HepG2 (cell line): ENCODE results near the gene SLC4A2. TPM values are rescaled to one million over a fixed set of nuclear protein-coding genes. Genes with fewer than 3 reads are reported as not detected.

Experiments used
- ATAC-seq: fragments of 200-7000 bp; cut with Tn5 transposase; 3 replicates; pipeline ENCODE4 v1.9.1; 2020; ENCODE audit warnings: mild to moderate bottlenecking, moderate library complexity
- BruUV-seq: library from RNA; stranded (reverse); fragments of 400-500 nt; replicated peaks from 2 replicates; lab custom pipeline; 2021; lab: Mats Ljungman, UMichigan
- CTCF ChIA-PET: fragments of 300-600 bp; formaldehyde crosslinking; extraction: SDS; loops from one replicate; lab custom pipeline; 2021; ENCODE audit warnings: low total read pairs, inconsistent platforms, low intra/inter-chr PET ratio; lab: Yijun Ruan, JAX
- POLR2A ChIA-PET: fragments of 350-600 bp; sonication (Branson Sonifier 250); formaldehyde crosslinking; loops from one replicate; lab custom pipeline; 2020; ENCODE audit warnings: antibody characterized with exemption, inconsistent platforms; lab: Yijun Ruan, JAX
- DNase-seq: peaks from one replicate; pipeline ENCODE4 v3.0.0-alpha.2; 2015; ENCODE audit warnings: low spot score
- FAIRE-seq: peaks from 3 replicates; lab custom pipeline; 2011; peaks lifted over from hg19 to GRCh38; lab: Jason Lieb, UNC
- H2AFZ ChIP-seq: one replicate; pipeline ENCODE4 v1.6.1; 2011; ENCODE audit warnings: low read length, inconsistent platforms
- H3K27ac ChIP-seq: fragments of 300-600 bp; 3 replicates; pipeline ENCODE4 v1.8.0; 2011; ENCODE audit warnings: mixed run types, mild to moderate bottlenecking, mixed read lengths, low read length, inconsistent platforms; ENCODE audit not compliant: insufficient read depth; ENCODE audit errors: extremely low read length
- H3K27me3 ChIP-seq, 2 experiments: fragments of 200-600 bp in 1 of 2; 2 replicates in 1 of 2; 3 replicates in 1 of 2; pipeline versions ENCODE4 v1.6.0 to v1.8.0; 2011; ENCODE audit warnings: low read length in 2 of 2, mild to moderate bottlenecking in 2 of 2, moderate library complexity in 2 of 2, inconsistent platforms in 1 of 2; ENCODE audit not compliant: insufficient read depth in 2 of 2, control insufficient read depth in 1 of 2
- H3K36me3 ChIP-seq, 2 experiments: fragments of 200-600 bp in 1 of 2; replicated peaks in 1 of 2; 2 replicates in 1 of 2; 3 replicates in 1 of 2; pipeline versions ENCODE4 v1.5.1 to v1.8.0; 2011; ENCODE audit warnings: low read length in 2 of 2, inconsistent platforms in 1 of 2; ENCODE audit not compliant: insufficient read depth in 2 of 2, control insufficient read depth in 1 of 2
- H3K4me1 ChIP-seq: 2 replicates; pipeline ENCODE4 v1.5.1; 2012; ENCODE audit warnings: low read length, inconsistent platforms; ENCODE audit not compliant: insufficient read depth
- H3K4me2 ChIP-seq: 2 replicates; pipeline ENCODE4 v1.6.0; 2011; ENCODE audit warnings: low read depth, low read length, inconsistent platforms
- H3K4me3 ChIP-seq, 3 experiments: fragments of 200-600 bp in 1 of 3; sonication (generic), shearing (Covaris generic) in 1 of 3; replicated peaks in 1 of 3; 2 replicates each; pipeline ENCODE4 v1.5.1; 2011 to 2016; ENCODE audit warnings: low read length in 3 of 3, inconsistent platforms in 2 of 3, low read depth in 2 of 3, mild to moderate bottlenecking in 2 of 3, control low read depth in 1 of 3, mixed read lengths in 1 of 3; ENCODE audit not compliant: insufficient read depth in 1 of 3
- H3K79me2 ChIP-seq: one replicate; pipeline ENCODE4 v1.6.1; 2011; ENCODE audit warnings: low read length, inconsistent platforms; ENCODE audit not compliant: insufficient read depth
- H3K9ac ChIP-seq: 2 replicates; pipeline ENCODE4 v1.6.0; 2011; ENCODE audit warnings: mild to moderate bottlenecking, low read depth, low read length, inconsistent platforms; ENCODE audit not compliant: insufficient read depth
- H3K9me3 ChIP-seq: 2 replicates; pipeline ENCODE4 v1.5.1; 2012; ENCODE audit warnings: mild to moderate bottlenecking, low read length
- H4K20me1 ChIP-seq: 2 replicates; pipeline ENCODE4 v1.6.0; 2011; ENCODE audit warnings: inconsistent platforms, mild to moderate bottlenecking, low read length, moderate library complexity; ENCODE audit not compliant: insufficient read depth
- EEA1 ChIP-seq: sonication (generic); formaldehyde crosslinking; IDR thresholded peaks from 2 replicates; pipeline ENCODE4 v1.5.1; 2020; ENCODE audit warnings: mild to moderate bottlenecking, missing genetic modification reagents, borderline replicate concordance
- KAT8 ChIP-seq: IDR thresholded peaks from 2 replicates; pipeline ENCODE4 v1.6.1; 2016; ENCODE audit warnings: missing genetic modification reagents, missing compliant biosample characterization
- KDM3A ChIP-seq: IDR thresholded peaks from 2 replicates; pipeline ENCODE4 v1.6.1; 2018; ENCODE audit warnings: low read depth, missing compliant biosample characterization
- MIER2 ChIP-seq: IDR thresholded peaks from 2 replicates; pipeline ENCODE4 v1.6.1; 2016; ENCODE audit warnings: missing biosample characterization, missing genetic modification reagents
- POLR2A ChIP-seq, 2 experiments: IDR thresholded peaks; 2 replicates each; pipeline ENCODE4 v1.6.1; 2011; ENCODE audit warnings: low read depth in 2 of 2, low read length in 2 of 2, mild to moderate bottlenecking in 1 of 2, moderate library complexity in 1 of 2; ENCODE audit not compliant: insufficient read depth in 1 of 2
- ZBTB21 ChIP-seq: sonication (generic); formaldehyde crosslinking; IDR thresholded peaks from 2 replicates; pipeline ENCODE4 v1.4.0; 2020; ENCODE audit warnings: missing genetic modification reagents
- ZBTB38 ChIP-seq: sonication (generic); formaldehyde crosslinking; IDR thresholded peaks from 2 replicates; pipeline ENCODE4 v1.5.1; 2020; ENCODE audit warnings: mild to moderate bottlenecking, missing genetic modification reagents
- ZNF205 ChIP-seq: IDR thresholded peaks from 2 replicates; pipeline ENCODE4 v1.6.1; 2018; ENCODE audit warnings: missing biosample characterization, missing genetic modification reagents
- ZNF572 ChIP-seq: sonication (generic); formaldehyde crosslinking; IDR thresholded peaks from 2 replicates; pipeline ENCODE4 v1.5.1; 2020; ENCODE audit warnings: mild to moderate bottlenecking, missing genetic modification reagents
- WGBS: methylation state at CpG from one replicate; pipeline ENCODE4 v1.1.6; 2017; ENCODE audit warnings: low lambda C conversion rate; 5-methylcytosine and 5-hydroxymethylcytosine counted together
- in situ Hi-C: cut with HindIII; loops from 2 replicates; pipeline ENCODE4 v1.10.0; 2017; ENCODE audit warnings: low pct_unique_long_range_greater_than_20kb; ENCODE audit not compliant: extremely low pct_ligation_motif_present
- intact Hi-C: fragments of 100-400 bp; cut with micrococcal nuclease; formaldehyde crosslinking; loops from one replicate; pipeline ENCODE4 v1.10.0; 2022; ENCODE audit not compliant: unreplicated experiment
- polyA plus RNA-seq, 8 experiments: library from polyadenylated mRNA; depleted of rRNA in 3 of 8; stranded (reverse) in 7 of 8; unstranded in 1 of 8; fragments of >200 nt; fragmentation: Illumina TruSeq in 4 of 8; extraction: Trizol in 4 of 8; gene quantifications; 2 replicates each; pipeline versions ENCODE4 v1.2.1 to v1.2.3, GENCODE V29; 2011 to 2016; ENCODE audit warnings: low read depth in 4 of 8, missing spikeins in 1 of 8, mixed read lengths in 1 of 8; ENCODE audit not compliant: insufficient read depth in 1 of 8
- total RNA-seq, 5 experiments: library from RNA; depleted of rRNA; stranded (reverse); fragments of >200 nt; fragmentation: Illumina TruSeq; extraction: Trizol; gene quantifications; 2 replicates each; pipeline ENCODE4 v1.2.3, GENCODE V29; 2016; ENCODE audit warnings: low read depth in 1 of 5
- TF ChIP-seq, protein P1 (sequence below): fragments of 450-650 bp; IDR thresholded peaks from 2 replicates; pipeline ENCODE4 v1.6.1; 2016
- TF ChIP-seq, protein P2 (sequence below): sonication (generic); formaldehyde crosslinking; IDR thresholded peaks from 2 replicates; pipeline ENCODE4 v1.5.1; 2020; ENCODE audit warnings: missing genetic modification reagents, mild to moderate bottlenecking, borderline replicate concordance

SLC4A2 gene
- total and polyA plus RNA-seq, 2 of the 13 experiments (the other 11 are each of a cell fraction or from before 2014, with no cell fraction given): 51.9 to 73.4 TPM

DNA sequence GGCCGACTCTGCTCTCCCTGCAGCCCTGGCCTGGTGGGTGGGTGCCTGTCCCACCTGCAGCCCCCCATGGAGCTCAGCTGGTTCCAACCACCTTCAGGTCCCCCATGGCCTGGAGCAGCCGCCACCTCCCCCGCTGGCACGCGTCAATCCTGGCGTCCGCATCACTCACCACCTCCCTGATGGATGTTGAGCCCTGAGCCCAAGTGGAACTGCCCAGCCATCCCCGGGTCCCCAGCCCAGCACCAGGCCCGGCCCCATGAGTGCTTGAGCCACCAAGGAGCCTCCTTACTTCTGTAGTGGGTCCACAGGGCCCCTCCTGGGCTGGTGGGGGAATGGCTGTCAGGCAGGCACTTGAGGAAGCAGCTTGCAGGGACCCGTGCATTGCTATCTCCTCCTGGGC is 41.5 kb downstream of the SLC4A2 start:
- H3K27me3 ChIP-seq: no peaks in the 10 kb centered on the region
- no TSS peak for BruUV-seq
- POLR2A ChIA-PET: no interaction called here
- no peak overlapping the region for H3K4me2 ChIP-seq
- peaks cover 68% of the 10 kb centered on the region for H3K79me2 ChIP-seq
- H3K9ac ChIP-seq: no peak overlapping the region
- H3K27ac ChIP-seq: no peak overlapping the region
- peaks cover 2 to 22% of the 10 kb centered on the region in 2 experiments; a peak in 3 of 5 replicates for H3K36me3 ChIP-seq
- no peak for TF ChIP-seq MIER2 (CRISPR knock-in tag)
- TF ChIP-seq, protein P1, sequence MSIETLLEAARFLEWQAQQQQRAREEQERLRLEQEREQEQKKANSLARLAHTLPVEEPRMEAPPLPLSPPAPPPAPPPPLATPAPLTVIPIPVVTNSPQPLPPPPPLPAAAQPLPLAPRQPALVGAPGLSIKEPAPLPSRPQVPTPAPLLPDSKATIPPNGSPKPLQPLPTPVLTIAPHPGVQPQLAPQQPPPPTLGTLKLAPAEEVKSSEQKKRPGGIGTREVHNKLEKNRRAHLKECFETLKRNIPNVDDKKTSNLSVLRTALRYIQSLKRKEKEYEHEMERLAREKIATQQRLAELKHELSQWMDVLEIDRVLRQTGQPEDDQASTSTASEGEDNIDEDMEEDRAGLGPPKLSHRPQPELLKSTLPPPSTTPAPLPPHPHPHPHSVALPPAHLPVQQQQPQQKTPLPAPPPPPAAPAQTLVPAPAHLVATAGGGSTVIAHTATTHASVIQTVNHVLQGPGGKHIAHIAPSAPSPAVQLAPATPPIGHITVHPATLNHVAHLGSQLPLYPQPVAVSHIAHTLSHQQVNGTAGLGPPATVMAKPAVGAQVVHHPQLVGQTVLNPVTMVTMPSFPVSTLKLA: no peak
- TF ChIP-seq ZNF572: no peak
- TF ChIP-seq POLR2A (IDR thresholded peaks at IDR 0.05; ENCODE audit: insufficient read depth in 1 of 2, low read depth in 2 of 2, low read length in 2 of 2): no peak
- no peak for TF ChIP-seq ZBTB21 (CRISPR knock-in tag)
- TF ChIP-seq ZNF205: no peak
- no peak for TF ChIP-seq ZBTB38 (CRISPR knock-in tag)
- TF ChIP-seq KDM3A (CRISPR knock-in tag): no peak
- TF ChIP-seq, protein P2, sequence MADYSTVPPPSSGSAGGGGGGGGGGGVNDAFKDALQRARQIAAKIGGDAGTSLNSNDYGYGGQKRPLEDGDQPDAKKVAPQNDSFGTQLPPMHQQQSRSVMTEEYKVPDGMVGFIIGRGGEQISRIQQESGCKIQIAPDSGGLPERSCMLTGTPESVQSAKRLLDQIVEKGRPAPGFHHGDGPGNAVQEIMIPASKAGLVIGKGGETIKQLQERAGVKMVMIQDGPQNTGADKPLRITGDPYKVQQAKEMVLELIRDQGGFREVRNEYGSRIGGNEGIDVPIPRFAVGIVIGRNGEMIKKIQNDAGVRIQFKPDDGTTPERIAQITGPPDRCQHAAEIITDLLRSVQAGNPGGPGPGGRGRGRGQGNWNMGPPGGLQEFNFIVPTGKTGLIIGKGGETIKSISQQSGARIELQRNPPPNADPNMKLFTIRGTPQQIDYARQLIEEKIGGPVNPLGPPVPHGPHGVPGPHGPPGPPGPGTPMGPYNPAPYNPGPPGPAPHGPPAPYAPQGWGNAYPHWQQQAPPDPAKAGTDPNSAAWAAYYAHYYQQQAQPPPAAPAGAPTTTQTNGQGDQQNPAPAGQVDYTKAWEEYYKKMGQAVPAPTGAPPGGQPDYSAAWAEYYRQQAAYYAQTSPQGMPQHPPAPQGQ (CRISPR knock-in tag): no peak
- TF ChIP-seq KAT8 (CRISPR knock-in tag): no peak
- no peak for TF ChIP-seq EEA1
- TF ChIP-seq, all 625 proteins: peak for 0
- peaks cover 37% of the 10 kb centered on the region for H4K20me1 ChIP-seq
- H3K4me3 ChIP-seq: no peak overlapping the region
- CTCF ChIA-PET: no interaction called here
- WGBS: 98% methylated on average over 9 of the region's 10 CpGs
- no peaks in the 10 kb centered on the region for H3K9me3 ChIP-seq
- H3K4me1 ChIP-seq: no peaks in the 10 kb centered on the region
- in situ Hi-C loops (no loop called here), intact Hi-C loops (no loop called here)
- H2AFZ ChIP-seq: no peak overlapping the region
- ATAC-seq (no peak), FAIRE-seq (no peak), DNase-seq (no peak)
